Mammary epithelial cell (primary cell): ENCODE data around the gene HDAC4.

Experiments
- EZH2 ChIP-seq: IDR thresholded peaks from 2 replicates; pipeline ENCODE4 v1.6.1; 2012; ENCODE audit warnings: low read length, inconsistent platforms, borderline replicate concordance
- TF ChIP-seq, protein P1 (sequence below), 2 donors: IDR thresholded peaks in 1 of 2; conservative IDR thresholded peaks in 1 of 2; 2 replicates each; pipeline ENCODE4 v1.5.1; 2011 to 2012; ENCODE audit warnings: inconsistent platforms in 2 of 2, low read length in 2 of 2, mild to moderate bottlenecking in 2 of 2, control low read depth in 1 of 2, low read depth in 1 of 2; ENCODE audit not compliant: insufficient read depth in 1 of 2; ENCODE audit errors: extremely low read depth in 1 of 2

DNA sequence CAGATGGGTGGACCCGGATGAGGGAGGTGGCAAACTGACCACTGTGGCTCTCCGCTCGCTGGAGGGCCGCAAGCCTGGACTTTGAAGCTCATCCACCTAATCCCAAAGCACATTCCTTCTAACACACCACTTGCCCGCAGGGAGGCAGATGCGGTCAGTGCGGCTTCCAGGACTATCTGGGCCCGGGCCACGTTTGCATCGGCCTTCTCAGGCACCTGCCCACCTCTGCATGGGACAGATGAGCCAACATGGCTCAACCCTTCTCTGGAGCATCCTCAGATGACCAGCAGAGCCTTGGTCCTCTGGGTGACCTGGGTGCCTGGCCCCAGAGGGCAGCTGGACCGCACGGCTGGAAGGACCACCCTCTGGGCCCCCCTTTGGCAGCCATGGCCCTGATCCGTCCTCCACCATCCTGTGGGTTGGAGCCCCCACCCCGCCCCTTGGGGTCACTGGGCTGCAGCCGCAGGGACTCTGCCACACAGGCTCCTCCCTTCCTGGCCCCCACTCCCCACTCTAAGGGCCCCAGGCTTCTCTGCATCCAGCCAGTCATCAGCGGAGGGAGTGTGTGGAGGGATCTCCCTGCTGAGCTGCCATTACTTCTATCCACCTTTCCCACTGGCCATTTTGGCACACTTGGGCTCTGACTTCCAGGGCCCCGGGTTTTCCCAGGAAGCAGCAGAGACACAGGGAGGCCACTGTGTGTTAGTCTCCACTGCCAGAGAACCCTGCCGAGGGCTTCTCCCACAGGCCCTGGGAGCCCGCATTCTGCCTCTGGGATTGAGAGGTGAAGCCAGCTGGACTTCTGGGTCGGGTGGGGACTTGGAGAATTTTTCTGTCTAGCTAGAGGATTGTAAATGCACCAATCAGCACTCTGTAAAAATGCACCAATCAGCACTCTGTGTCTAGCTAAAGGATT is 12.3 kb downstream of the HDAC4 start:
- TF ChIP-seq EZH2: no peak
- TF ChIP-seq, protein P1, sequence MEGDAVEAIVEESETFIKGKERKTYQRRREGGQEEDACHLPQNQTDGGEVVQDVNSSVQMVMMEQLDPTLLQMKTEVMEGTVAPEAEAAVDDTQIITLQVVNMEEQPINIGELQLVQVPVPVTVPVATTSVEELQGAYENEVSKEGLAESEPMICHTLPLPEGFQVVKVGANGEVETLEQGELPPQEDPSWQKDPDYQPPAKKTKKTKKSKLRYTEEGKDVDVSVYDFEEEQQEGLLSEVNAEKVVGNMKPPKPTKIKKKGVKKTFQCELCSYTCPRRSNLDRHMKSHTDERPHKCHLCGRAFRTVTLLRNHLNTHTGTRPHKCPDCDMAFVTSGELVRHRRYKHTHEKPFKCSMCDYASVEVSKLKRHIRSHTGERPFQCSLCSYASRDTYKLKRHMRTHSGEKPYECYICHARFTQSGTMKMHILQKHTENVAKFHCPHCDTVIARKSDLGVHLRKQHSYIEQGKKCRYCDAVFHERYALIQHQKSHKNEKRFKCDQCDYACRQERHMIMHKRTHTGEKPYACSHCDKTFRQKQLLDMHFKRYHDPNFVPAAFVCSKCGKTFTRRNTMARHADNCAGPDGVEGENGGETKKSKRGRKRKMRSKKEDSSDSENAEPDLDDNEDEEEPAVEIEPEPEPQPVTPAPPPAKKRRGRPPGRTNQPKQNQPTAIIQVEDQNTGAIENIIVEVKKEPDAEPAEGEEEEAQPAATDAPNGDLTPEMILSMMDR (conservative IDR thresholded peaks at IDR 0.05 in 1 of 2, IDR thresholded peaks at IDR 0.05 in 1 of 2; ENCODE audit: extremely low read depth in 1 of 2, insufficient read depth in 1 of 2, low read depth in 1 of 2, low read length in 2 of 2): no peak
